ENCODE measurements around the gene ZNF740.
A peak's percentile ranks its signal among the peaks of the same experiment; 100 is the strongest.

Gene ZNF740

DNA sequence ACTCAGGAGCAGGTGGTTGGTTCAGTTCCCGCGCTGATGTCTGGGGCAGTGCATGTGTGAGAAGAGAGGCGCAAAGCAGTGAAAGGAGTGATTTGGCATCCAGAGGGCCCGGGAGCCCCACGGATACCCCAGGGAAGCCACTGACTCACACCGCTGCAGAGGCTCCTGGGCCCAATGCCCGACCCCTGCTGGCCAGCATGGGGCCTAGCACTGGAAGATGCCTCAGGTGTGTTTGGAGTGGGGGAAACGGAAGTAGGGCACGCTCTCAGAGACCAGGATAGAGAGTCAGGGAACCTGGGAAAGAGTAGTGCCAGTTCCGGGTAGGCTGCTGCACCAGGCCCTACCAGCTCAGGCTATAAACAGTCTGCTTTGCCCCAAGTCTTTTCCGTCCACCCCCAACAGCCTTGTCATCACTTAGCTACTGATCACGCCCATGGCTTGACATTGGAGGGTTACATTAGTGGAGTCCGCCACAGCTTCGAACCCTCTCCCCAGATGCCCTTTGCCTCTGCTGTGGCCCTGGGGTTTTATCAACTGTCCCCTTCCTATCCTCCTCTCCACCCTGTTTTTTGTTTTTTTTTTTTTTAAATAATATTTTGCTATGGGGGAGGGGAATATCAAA is 9.7 kb downstream of the ZNF740 start (continued):
- TF ChIP-seq ZNF785 (tag by site-specific recombination; IDR thresholded peaks at IDR 0.05) = no peak
- TF ChIP-seq ZNF426 (tag by site-specific recombination; IDR thresholded peaks at IDR 0.05) = no peak
- no peak for TF ChIP-seq ATF2 (tag by site-specific recombination; IDR thresholded peaks at IDR 0.05; ENCODE audit: low read depth)
- TF ChIP-seq ZNF433 (tag by site-specific recombination; IDR thresholded peaks at IDR 0.05; ENCODE audit: low read depth) = no peak
- no peak for TF ChIP-seq PRDM1 (tag by site-specific recombination; IDR thresholded peaks at IDR 0.05)
- TF ChIP-seq SCRT1 (tag by site-specific recombination; IDR thresholded peaks at IDR 0.05; ENCODE audit: borderline replicate concordance) = peak; percentile 82; the same call in 1 of the 2 replicates
- no peak for TF ChIP-seq ZNF19 (tag by site-specific recombination; IDR thresholded peaks at IDR 0.05; ENCODE audit: low read depth)
- no peak for TF ChIP-seq ZNF311 (tag by site-specific recombination; IDR thresholded peaks at IDR 0.05; ENCODE audit: borderline replicate concordance)
- TF ChIP-seq ZNF549 (tag by site-specific recombination; IDR thresholded peaks at IDR 0.05) = no peak
- peak; percentile 37; the same call in 1 of the 2 replicates for TF ChIP-seq ZNF654 (tag by site-specific recombination; IDR thresholded peaks at IDR 0.05; ENCODE audit: low read depth)
- TF ChIP-seq, protein P1, sequence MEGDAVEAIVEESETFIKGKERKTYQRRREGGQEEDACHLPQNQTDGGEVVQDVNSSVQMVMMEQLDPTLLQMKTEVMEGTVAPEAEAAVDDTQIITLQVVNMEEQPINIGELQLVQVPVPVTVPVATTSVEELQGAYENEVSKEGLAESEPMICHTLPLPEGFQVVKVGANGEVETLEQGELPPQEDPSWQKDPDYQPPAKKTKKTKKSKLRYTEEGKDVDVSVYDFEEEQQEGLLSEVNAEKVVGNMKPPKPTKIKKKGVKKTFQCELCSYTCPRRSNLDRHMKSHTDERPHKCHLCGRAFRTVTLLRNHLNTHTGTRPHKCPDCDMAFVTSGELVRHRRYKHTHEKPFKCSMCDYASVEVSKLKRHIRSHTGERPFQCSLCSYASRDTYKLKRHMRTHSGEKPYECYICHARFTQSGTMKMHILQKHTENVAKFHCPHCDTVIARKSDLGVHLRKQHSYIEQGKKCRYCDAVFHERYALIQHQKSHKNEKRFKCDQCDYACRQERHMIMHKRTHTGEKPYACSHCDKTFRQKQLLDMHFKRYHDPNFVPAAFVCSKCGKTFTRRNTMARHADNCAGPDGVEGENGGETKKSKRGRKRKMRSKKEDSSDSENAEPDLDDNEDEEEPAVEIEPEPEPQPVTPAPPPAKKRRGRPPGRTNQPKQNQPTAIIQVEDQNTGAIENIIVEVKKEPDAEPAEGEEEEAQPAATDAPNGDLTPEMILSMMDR (tag by site-specific recombination; IDR thresholded peaks at IDR 0.05) = peak; percentile 58
- TF ChIP-seq ZBTB48 (tag by site-specific recombination; IDR thresholded peaks at IDR 0.05) = peak; percentile 31; the same call in 1 of the 2 replicates
- no peak for TF ChIP-seq OVOL3 (tag by site-specific recombination; IDR thresholded peaks at IDR 0.05)
- TF ChIP-seq ZNF341 (tag by site-specific recombination; IDR thresholded peaks at IDR 0.05; ENCODE audit: low read depth) = no peak
- TF ChIP-seq ZNF16 (tag by site-specific recombination; IDR thresholded peaks at IDR 0.05; ENCODE audit: low read depth) = no peak
- 0 out of 2 replicates have a peak, but pooled peaks have one; percentile 25 for TF ChIP-seq ZNF366 (tag by site-specific recombination; conservative IDR thresholded peaks at IDR 0.05)
- no peak for TF ChIP-seq ZNF623 (tag by site-specific recombination; IDR thresholded peaks at IDR 0.05)
- peak; percentile 77 for TF ChIP-seq ZNF660 (tag by site-specific recombination; IDR thresholded peaks at IDR 0.05)
- TF ChIP-seq YY2 (tag by site-specific recombination; IDR thresholded peaks at IDR 0.05) = no peak
- TF ChIP-seq ZBTB1 (tag by site-specific recombination; IDR thresholded peaks at IDR 0.05) = no peak
- TF ChIP-seq ZNF133 (tag by site-specific recombination; IDR thresholded peaks at IDR 0.05) = no peak
- TF ChIP-seq, protein P2, sequence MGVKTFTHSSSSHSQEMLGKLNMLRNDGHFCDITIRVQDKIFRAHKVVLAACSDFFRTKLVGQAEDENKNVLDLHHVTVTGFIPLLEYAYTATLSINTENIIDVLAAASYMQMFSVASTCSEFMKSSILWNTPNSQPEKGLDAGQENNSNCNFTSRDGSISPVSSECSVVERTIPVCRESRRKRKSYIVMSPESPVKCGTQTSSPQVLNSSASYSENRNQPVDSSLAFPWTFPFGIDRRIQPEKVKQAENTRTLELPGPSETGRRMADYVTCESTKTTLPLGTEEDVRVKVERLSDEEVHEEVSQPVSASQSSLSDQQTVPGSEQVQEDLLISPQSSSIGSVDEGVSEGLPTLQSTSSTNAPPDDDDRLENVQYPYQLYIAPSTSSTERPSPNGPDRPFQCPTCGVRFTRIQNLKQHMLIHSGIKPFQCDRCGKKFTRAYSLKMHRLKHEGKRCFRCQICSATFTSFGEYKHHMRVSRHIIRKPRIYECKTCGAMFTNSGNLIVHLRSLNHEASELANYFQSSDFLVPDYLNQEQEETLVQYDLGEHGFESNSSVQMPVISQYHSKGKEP (tag by site-specific recombination; IDR thresholded peaks at IDR 0.05) = no peak
- peak; percentile 31; the same call in 1 of the 2 replicates for TF ChIP-seq IKZF3 (tag by site-specific recombination; IDR thresholded peaks at IDR 0.05)
- TF ChIP-seq ZNF530 (tag by site-specific recombination; IDR thresholded peaks at IDR 0.05; ENCODE audit: low read depth) = no peak
- TF ChIP-seq SETDB1 (IDR thresholded peaks at IDR 0.05; ENCODE audit: insufficient read length, low read length) = no peak
- TF ChIP-seq, protein P3, sequence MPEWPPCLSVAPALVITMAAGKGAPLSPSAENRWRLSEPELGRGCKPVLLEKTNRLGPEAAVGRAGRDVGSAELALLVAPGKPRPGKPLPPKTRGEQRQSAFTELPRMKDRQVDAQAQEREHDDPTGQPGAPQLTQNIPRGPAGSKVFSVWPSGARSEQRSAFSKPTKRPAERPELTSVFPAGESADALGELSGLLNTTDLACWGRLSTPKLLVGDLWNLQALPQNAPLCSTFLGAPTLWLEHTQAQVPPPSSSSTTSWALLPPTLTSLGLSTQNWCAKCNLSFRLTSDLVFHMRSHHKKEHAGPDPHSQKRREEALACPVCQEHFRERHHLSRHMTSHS (tag by site-specific recombination; IDR thresholded peaks at IDR 0.05) = no peak
- no peak for TF ChIP-seq ZNF112 (tag by site-specific recombination; IDR thresholded peaks at IDR 0.05)
- no peak for TF ChIP-seq GLI2 (tag by site-specific recombination; IDR thresholded peaks at IDR 0.05; ENCODE audit: borderline replicate concordance, low read depth)
- 0 out of 2 replicates have a peak, but pooled peaks have one; percentile 40 for TF ChIP-seq PATZ1 (tag by site-specific recombination; IDR thresholded peaks at IDR 0.05)
- TF ChIP-seq, protein P4, sequence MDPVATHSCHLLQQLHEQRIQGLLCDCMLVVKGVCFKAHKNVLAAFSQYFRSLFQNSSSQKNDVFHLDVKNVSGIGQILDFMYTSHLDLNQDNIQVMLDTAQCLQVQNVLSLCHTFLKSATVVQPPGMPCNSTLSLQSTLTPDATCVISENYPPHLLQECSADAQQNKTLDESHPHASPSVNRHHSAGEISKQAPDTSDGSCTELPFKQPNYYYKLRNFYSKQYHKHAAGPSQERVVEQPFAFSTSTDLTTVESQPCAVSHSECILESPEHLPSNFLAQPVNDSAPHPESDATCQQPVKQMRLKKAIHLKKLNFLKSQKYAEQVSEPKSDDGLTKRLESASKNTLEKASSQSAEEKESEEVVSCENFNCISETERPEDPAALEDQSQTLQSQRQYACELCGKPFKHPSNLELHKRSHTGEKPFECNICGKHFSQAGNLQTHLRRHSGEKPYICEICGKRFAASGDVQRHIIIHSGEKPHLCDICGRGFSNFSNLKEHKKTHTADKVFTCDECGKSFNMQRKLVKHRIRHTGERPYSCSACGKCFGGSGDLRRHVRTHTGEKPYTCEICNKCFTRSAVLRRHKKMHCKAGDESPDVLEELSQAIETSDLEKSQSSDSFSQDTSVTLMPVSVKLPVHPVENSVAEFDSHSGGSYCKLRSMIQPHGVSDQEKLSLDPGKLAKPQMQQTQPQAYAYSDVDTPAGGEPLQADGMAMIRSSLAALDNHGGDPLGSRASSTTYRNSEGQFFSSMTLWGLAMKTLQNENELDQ (tag by site-specific recombination; IDR thresholded peaks at IDR 0.05; ENCODE audit: low read depth) = no peak
- no peak for TF ChIP-seq ZNF169 (tag by site-specific recombination; IDR thresholded peaks at IDR 0.05)
